HG02623 (cell line): ENCODE measurements around the gene KIAA0586.

Source experiments
- ATAC-seq: cut with Tn5 transposase; IDR thresholded peaks from one replicate; pipeline ENCODE4 v1.9.1; 2021; ENCODE audit warnings: moderate library complexity; ENCODE audit not compliant: unreplicated experiment

Gene KIAA0586

GRCh38 chr14:58593977-58594376 is 166.5 kb downstream of the KIAA0586 start:
- ATAC-seq, result no peak

- no peak for ATAC-seq
Observed at GRCh38 chr14:58597041-58597440, 169.5 kb downstream of the KIAA0586 start.

- no peak for ATAC-seq
Observed at GRCh38 chr14:58598028-58598803, 170.7 kb downstream of the KIAA0586 start.

GRCh38 chr14:58598804-58599525 is 171.4 kb downstream of the KIAA0586 start:
- no peak for ATAC-seq

GRCh38 chr14:58599707-58600106 is 172.2 kb downstream of the KIAA0586 start:
- no peak for ATAC-seq
